Ishikawa (cell line): ENCODE measurements around the gene TRA2B.
A peak's percentile ranks its signal among the peaks of the same experiment; 100 is the strongest.

ENCODE experiments used
- CEBPB ChIP-seq: IDR thresholded peaks from 2 replicates; pipeline ENCODE4 v1.6.1; 2012
- CREB1 ChIP-seq: IDR thresholded peaks from 2 replicates; pipeline ENCODE4 v1.6.1; 2012; ENCODE audit warnings: low read depth
- EGR1 ChIP-seq: IDR thresholded peaks from 2 replicates; pipeline ENCODE4 v1.6.1; 2012
- EP300 ChIP-seq: IDR thresholded peaks from 2 replicates; pipeline ENCODE4 v1.6.1; 2012; ENCODE audit warnings: borderline replicate concordance
- FOXM1 ChIP-seq: IDR thresholded peaks from 2 replicates; pipeline ENCODE4 v1.6.1; 2012; ENCODE audit warnings: low read depth, borderline replicate concordance
- MAX ChIP-seq: IDR thresholded peaks from 2 replicates; pipeline ENCODE4 v1.6.1; 2012
- NFIC ChIP-seq: IDR thresholded peaks from 2 replicates; pipeline ENCODE4 v1.6.1; 2012
- RAD21 ChIP-seq: IDR thresholded peaks from 2 replicates; pipeline ENCODE4 v1.6.1; 2012; ENCODE audit warnings: low read depth
- REST ChIP-seq: IDR thresholded peaks from 2 replicates; pipeline ENCODE4 v1.6.1; 2012; ENCODE audit warnings: low read depth, mild to moderate bottlenecking
- TAF1 ChIP-seq: IDR thresholded peaks from 2 replicates; pipeline ENCODE4 v1.6.1; 2012; ENCODE audit warnings: low read depth, mild to moderate bottlenecking
- TCF12 ChIP-seq: IDR thresholded peaks from 2 replicates; pipeline ENCODE4 v1.6.1; 2012; ENCODE audit warnings: low read depth
- TEAD4 ChIP-seq: IDR thresholded peaks from 2 replicates; pipeline ENCODE4 v1.6.1; 2012
- USF1 ChIP-seq: IDR thresholded peaks from 2 replicates; pipeline ENCODE4 v1.6.1; 2012
- YY1 ChIP-seq: IDR thresholded peaks from 2 replicates; pipeline ENCODE4 v1.6.1; 2012; ENCODE audit warnings: low read depth
- ZBTB7A ChIP-seq: IDR thresholded peaks from 2 replicates; pipeline ENCODE4 v1.6.1; 2012; ENCODE audit warnings: low read depth

Gene TRA2B

GRCh38 chr3:185924375-185924774 lies 13.4 kb downstream of the TRA2B start:
- no peak for TF ChIP-seq RAD21
- TF ChIP-seq EGR1 = no peak
- TF ChIP-seq TEAD4 = no peak
- TF ChIP-seq USF1 = no peak
- no peak for TF ChIP-seq CREB1
- no peak for TF ChIP-seq FOXM1
- no peak for TF ChIP-seq EP300
- no peak for TF ChIP-seq TAF1
- no peak for TF ChIP-seq ZBTB7A
- no peak for TF ChIP-seq CEBPB
- no peak for TF ChIP-seq NFIC
- TF ChIP-seq MAX = no peak

GRCh38 chr3:185920184-185920583 lies 17.6 kb downstream of the TRA2B start:
- TF ChIP-seq EGR1 (no peak), NFIC (no peak), TEAD4 (no peak), TCF12 (no peak), TAF1 (no peak), ZBTB7A (no peak)

GRCh38 chr3:185916042-185916833 lies 21.6 kb downstream of the TRA2B start:
- TF ChIP-seq RAD21 (no peak), TEAD4 (no peak), EP300 (no peak), MAX (no peak), FOXM1 (no peak), TAF1 (no peak), NFIC (no peak), EGR1 (no peak), USF1 (no peak)

- TF ChIP-seq ZBTB7A (no peak), TCF12 (no peak), FOXM1 (no peak), EP300 (no peak), TEAD4 (no peak), NFIC (no peak), CEBPB (no peak)
Measured at GRCh38 chr3:185915642-185916041, 22.2 kb downstream of the TRA2B start.

- TF ChIP-seq RAD21 (no peak), NFIC (peak; percentile 23; the same call in 1 of the 2 replicates)
Measured at GRCh38 chr3:185914911-185915629, 22.7 kb downstream of the TRA2B start.

- TF ChIP-seq MAX (no peak), TAF1 (no peak), USF1 (no peak), TEAD4 (no peak), CEBPB (no peak), TCF12 (no peak), NFIC (no peak), REST (no peak), EGR1 (no peak)
Measured at GRCh38 chr3:185912929-185913901, 24.6 kb downstream of the TRA2B start.

GRCh38 chr3:185912512-185912911 lies 25.3 kb downstream of the TRA2B start:
- no peak for TF ChIP-seq YY1
- no peak for TF ChIP-seq USF1
- TF ChIP-seq EGR1 = no peak
- no peak for TF ChIP-seq EP300
- TF ChIP-seq ZBTB7A = no peak
- TF ChIP-seq CEBPB = no peak
- no peak for TF ChIP-seq CREB1
- TF ChIP-seq RAD21 = no peak
- no peak for TF ChIP-seq TCF12
- no peak for TF ChIP-seq NFIC
- no peak for TF ChIP-seq FOXM1
- TF ChIP-seq TAF1 = no peak
- no peak for TF ChIP-seq TEAD4
- no peak for TF ChIP-seq MAX
- TF ChIP-seq REST = no peak
